Right lobe of liver (tissue), 4 donors: ENCODE measurements around the gene LCOR.

Experiments
- POLR2A ChIP-seq: fragments of 450-650 bp; IDR thresholded peaks from one replicate; pipeline ENCODE4 v1.6.1; 2017; ENCODE audit warnings: antibody characterized with exemption, mild to moderate bottlenecking
- TF ChIP-seq, protein P1 (sequence below), 4 donors: fragments of 200-600 bp in 3 of 4; fragments of 450-650 bp in 1 of 4; IDR thresholded peaks; one replicate each; pipeline versions ENCODE4 v1.5.1 to v1.8.0; 2016 to 2022; ENCODE audit warnings: antibody characterized with exemption in 4 of 4, mild to moderate bottlenecking in 2 of 4
- donor health status: DM: no; HTN: no; CAD: no.
- donor health status: DM: no; HTN: no; CAD: no.
- donor health status: DM: no; HTN: yes; CAD: no.

DNA sequence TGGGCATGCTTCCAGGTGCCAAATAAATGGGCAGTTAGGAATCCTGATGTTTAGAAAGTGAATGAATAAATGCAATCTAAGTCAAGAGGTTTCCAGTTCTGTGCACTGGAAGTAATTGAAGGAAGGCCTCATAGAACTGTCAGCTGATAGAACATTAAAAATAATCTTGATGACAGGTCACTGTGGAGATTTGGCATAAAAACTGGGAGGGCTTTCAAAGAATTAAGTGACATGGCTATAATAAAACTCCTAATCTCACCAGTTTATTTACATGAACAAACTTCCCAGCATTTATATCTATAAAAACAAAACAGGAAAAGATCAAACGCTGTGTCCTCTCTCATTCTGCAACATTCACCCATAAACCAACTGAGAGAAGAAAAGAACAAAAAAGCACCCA is 183.1 kb downstream of the LCOR start:
- TF ChIP-seq, protein P1, sequence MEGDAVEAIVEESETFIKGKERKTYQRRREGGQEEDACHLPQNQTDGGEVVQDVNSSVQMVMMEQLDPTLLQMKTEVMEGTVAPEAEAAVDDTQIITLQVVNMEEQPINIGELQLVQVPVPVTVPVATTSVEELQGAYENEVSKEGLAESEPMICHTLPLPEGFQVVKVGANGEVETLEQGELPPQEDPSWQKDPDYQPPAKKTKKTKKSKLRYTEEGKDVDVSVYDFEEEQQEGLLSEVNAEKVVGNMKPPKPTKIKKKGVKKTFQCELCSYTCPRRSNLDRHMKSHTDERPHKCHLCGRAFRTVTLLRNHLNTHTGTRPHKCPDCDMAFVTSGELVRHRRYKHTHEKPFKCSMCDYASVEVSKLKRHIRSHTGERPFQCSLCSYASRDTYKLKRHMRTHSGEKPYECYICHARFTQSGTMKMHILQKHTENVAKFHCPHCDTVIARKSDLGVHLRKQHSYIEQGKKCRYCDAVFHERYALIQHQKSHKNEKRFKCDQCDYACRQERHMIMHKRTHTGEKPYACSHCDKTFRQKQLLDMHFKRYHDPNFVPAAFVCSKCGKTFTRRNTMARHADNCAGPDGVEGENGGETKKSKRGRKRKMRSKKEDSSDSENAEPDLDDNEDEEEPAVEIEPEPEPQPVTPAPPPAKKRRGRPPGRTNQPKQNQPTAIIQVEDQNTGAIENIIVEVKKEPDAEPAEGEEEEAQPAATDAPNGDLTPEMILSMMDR (IDR thresholded peaks at IDR 0.05): no peak
- no peak for TF ChIP-seq POLR2A
